Adrenal gland (tissue), 5 donors: ENCODE measurements around the gene LGI2.

Experiments
- POLR2A ChIP-seq, 2 donors: fragments of 450-650 bp; IDR thresholded peaks; one replicate each; pipeline ENCODE4 v1.6.1; 2017; ENCODE audit warnings: antibody characterized with exemption in 2 of 2, mild to moderate bottlenecking in 2 of 2, moderate library complexity in 1 of 2
- TF ChIP-seq, protein P1 (sequence below), 6 experiments: fragments of 450-650 bp in 4 of 6; fragments of 200-600 bp in 2 of 6; sonication (generic) in 1 of 6; IDR thresholded peaks; 1 replicate in 5 of 6; 2 replicates in 1 of 6; pipeline versions ENCODE4 v1.5.1 to v1.8.0; 2016 to 2021; ENCODE audit warnings: antibody characterized with exemption in 6 of 6, mild to moderate bottlenecking in 2 of 6, moderate library complexity in 1 of 6
- donor health status: DM: no; HTN: no; CAD: no.

DNA sequence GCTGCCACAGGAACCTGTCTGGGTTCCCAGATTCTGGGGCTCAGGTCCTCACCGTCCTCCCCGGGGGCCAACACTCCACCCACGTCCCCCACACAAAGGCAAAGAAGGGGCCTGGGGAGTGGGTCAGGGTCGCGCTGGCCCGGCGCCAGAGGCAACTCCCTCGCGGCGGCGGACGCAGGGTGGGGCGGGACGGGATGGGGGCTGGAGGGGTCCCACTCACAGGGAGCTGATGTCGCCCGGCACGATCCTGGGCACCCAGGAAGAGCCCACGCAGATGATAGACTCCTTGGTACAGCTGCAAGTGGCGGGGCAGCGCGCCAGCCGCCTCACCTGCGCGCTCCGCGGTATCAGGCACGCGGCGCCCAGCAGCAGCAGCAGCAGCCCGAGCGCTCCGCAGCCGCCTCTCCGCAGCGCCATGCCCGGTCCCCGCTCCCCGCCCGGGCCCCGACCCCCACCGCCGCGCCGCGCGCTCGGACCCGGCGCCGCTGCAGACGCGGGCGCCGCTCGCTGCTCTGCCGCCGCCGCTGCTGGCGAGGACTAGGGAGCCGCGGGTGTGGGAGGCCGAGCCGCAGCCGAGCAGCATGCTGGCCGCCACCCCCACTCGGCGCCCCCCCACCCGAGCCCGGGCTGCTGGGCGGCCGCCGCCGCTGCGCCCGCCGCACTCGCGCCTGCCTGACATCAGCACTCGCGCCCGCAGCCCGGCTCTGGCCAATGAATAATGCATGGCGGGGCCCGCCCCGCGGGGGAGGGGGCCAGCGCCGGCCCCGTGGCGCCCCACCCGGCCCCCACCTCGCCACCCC is at the start of gene LGI2:
- TF ChIP-seq, protein P1, sequence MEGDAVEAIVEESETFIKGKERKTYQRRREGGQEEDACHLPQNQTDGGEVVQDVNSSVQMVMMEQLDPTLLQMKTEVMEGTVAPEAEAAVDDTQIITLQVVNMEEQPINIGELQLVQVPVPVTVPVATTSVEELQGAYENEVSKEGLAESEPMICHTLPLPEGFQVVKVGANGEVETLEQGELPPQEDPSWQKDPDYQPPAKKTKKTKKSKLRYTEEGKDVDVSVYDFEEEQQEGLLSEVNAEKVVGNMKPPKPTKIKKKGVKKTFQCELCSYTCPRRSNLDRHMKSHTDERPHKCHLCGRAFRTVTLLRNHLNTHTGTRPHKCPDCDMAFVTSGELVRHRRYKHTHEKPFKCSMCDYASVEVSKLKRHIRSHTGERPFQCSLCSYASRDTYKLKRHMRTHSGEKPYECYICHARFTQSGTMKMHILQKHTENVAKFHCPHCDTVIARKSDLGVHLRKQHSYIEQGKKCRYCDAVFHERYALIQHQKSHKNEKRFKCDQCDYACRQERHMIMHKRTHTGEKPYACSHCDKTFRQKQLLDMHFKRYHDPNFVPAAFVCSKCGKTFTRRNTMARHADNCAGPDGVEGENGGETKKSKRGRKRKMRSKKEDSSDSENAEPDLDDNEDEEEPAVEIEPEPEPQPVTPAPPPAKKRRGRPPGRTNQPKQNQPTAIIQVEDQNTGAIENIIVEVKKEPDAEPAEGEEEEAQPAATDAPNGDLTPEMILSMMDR (IDR thresholded peaks at IDR 0.05): no peak
- no peak for TF ChIP-seq POLR2A (IDR thresholded peaks at IDR 0.05)
